Stromal cell of bone marrow (primary cell): ENCODE data around the gene TRRAP.
"Not testable (repeated sequence)": the region's sequence is repeated elsewhere in the genome, so short reads cannot be mapped to it uniquely, and the experiment has no call there.

Source experiments
- DNase-seq: peaks from one replicate; pipeline ENCODE4 v3.0.0-alpha.2; 2012; ENCODE audit warnings: low read depth

The TRRAP gene

GRCh38 chr7:99030457-99030856 lies 152.1 kb downstream of the TRRAP start:
- DNase-seq, result no peak

DNA sequence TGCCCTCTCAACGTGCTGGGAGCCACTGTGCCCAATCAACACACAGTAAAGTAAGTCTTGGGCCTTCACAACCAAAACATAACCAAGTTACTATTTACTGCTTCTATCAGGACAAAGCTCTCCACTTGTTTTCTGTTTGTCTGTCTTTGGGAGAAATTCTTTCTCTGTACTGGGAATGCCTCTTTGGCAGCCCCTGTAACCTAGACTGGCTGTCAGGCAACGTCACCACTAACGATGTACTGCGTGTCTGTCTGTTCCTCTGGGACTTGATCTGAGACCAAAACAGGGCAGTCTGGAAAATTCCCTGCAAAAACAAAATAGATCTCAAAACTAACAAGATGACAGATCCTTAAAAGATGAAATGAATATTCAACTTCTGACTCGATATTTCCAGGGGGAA lies 152.6 kb downstream of the TRRAP start:
- DNase-seq, result peak; percentile 70

- DNase-seq, result no peak
Observed at GRCh38 chr7:99031496-99031895, 153.2 kb downstream of the TRRAP start.

DNA sequence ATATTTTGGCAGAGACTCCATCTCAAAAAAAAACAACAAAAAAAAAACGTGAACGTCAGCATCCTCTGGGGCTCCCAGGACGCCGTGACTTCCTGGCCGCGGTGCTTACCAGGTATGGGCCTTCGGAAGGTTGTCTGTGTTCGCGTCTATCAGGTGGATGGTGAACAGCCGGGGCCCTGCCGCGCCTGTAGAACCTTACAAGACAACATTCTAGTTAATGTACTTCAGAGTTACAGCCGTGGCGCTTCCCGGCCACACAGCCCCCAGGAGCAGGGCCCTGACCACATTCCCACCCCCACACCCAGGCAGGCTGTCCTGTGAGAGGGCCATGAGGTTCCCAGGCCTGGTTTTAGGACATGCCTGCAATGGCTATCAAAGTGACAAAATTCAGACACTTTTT lies 154.6 kb downstream of the TRRAP start:
- DNase-seq, result no peak

DNA sequence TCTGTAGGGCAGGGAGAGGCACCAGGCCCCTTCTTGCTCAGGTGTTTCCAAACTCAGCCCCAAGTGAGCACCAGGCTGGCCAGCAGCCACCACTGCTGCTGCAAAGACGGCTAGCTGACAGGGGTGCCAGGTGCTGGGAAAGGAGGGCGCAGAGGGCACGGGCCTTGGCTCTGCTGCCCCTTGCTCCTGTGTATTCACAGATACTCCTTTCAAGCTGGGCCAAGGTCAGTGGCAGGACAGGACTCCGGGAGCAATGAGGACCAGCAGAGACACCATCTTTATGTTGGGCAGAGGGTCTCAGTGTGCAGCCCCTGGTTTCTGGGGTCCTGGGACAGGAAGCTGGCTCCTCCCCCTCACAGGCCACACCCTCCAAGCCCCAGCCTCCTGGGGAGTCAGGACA lies 155.4 kb downstream of the TRRAP start:
- no peak for DNase-seq

DNA sequence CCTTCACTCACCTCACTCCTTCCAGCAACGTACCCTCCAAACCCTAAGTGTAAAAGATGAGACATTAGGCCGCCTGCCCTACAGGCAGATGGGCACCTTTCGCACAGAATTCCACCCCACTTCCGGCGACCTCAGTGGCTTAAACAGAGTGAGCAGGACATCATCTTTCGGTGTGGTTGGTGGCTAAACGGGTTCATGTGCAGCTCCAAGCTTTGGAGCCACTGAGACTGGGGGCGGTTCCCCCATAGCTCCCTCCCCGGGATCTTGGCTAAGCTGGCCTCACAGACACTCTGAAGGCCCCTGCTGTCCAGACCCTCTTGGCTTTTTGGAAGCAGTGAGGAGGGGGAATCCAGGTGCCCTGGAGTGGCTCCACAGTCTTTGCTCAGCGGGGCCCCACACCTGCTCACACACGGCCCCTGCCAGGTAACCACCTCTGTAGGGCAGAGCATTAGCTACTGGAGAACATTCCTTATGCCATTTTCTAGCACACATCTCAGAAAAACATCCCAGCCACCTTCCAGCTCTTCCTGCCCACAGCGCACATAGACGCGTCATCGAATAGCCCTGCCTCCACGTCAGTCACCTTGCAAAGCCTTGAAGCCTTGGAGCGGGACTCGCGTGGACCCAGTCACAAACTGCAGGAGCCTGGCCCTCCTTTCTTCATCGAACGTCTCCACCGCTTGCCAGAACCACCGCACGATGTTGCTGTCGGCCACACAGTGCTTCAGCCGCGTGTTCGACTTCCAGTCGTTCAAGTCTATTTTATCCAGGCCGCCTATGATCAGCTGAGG lies 156.8 kb downstream of the TRRAP start:
- no peak for DNase-seq

GRCh38 chr7:99035723-99036545 lies 157.6 kb downstream of the TRRAP start:
- no peak for DNase-seq

DNA sequence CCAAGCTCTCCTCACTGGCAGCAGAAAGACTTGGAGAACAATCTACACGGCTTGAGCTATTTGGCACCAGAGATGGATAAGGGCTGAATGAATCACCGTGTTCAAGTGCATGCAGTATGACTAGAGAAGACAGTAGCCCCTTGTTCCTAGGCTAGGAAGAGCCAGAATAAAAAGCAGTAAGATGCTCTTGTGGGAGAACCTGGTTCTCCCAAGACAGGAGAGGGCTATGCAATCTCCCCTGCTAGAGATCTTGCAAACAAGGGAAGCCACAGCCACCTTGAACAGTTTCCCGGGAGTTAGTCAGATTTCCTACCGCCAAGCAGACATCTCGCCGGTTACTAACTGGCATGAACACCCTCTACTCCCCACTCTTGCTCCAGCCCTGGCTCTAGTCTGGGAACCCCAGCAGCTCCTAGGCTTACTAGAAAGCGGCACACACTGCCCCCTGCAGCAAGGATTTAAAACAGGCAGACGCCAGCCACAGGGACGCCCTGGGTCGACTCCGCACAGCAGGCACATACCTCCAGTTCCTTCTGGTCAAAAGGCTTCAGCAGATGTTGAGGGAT lies 158.3 kb downstream of the TRRAP start:
- DNase-seq, result peak; percentile 43

GRCh38 chr7:99037327-99037940 lies 159.1 kb downstream of the TRRAP start:
- DNase-seq, result no peak

DNA sequence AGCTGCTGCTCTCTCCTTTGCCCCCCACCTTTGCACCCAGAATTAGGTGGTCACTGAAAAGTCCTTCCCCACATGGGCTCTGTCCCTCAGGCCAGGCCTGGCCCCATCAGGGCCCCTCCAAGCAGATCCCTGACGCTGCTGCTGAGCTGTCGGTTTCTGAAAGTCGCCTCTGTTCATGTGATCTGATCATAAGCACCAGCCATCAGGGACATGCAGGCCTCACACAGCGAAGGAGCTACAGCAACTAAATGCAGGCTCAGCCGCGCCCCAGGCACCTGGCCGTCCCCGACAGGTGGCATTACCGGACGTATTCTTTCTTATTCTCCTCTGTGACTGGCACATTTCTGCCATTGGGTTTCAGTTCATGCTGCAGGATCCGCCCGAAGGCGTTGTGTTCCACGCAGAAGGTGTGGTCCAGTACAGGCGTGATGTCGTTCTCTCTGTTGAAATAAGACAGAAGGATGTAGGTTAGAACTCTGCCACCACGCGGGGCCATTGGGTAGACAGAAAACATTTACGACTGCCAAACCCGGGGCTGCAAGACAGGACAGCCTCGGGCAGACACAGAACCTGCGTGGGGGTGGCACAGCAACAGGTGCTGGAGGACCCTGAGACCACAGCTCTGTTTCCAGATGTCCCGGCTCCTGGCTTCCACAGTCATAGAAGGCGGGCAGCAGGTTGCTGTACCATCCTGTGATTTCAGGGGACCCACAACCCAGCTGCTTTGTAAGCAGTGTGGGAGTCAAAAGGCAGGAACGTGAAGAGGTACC lies 159.9 kb downstream of the TRRAP start:
- no peak for DNase-seq

DNA sequence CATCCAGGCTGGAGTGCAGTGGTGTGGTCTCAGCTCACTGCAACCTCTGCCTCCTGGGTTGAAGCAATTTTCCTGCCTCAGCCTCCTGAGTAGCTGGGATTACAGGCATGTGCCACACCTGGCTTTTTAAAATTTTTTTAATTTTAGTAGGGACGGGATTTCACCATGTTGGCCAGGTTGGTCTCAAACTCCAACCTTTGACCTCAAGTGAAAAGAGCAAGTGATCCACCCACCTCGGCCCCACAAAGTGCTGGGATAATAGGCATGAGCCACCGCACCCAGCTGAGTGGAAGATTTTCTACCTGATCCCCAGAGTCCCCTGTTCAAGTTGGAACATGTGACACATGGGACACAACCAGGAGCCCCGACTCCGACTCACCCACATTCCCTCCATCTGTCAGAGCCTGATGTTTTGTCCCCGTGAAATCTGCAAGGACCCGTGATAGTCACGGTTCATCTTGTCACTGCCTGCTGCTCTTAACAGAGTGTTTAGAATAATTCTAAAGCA lies 161.1 kb downstream of the TRRAP start:
- DNase-seq, result no peak

DNA sequence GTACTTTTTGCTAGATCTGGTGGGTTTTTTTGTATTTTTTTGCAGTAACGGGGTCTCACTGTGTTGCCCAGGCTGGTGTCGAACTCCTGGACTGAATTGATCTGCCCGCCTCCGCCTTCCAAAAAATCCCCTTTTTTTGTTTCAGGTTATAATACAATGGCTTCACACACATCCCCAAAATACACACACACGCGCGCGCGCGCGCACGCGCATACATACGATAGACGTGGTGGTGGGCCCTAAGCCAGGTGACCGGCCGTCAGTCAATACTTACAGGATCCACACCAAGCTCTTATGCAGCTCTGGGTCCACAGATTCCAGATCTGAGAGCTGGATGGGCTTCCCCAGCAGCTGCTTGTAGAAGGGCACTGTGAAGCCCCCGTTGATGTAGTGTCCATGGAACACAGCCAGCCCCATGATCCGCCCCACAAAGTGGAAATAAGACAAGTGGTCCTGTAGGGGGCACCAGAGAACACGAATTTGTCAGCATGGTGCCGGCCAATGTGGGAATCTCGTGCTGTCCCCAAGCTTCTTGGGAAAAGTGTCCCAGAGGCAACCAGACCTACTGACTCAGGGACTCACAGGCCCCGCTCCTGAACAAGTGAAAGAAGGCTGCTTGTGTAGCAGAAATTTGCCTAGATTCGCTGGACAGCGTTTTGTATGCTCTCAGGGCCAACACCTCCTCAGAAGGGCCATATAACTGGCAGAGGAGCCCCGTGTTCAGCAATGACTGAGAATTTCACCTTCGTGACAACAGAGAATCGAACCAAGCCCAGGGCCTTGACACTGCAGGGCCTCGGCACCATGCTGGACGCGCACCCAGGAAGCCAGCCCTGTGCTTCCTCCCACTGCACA lies 162.0 kb downstream of the TRRAP start:
- DNase-seq, result peak; percentile 77

- DNase-seq, result no peak
Observed at GRCh38 chr7:99041526-99041925, 163.2 kb downstream of the TRRAP start.

DNA sequence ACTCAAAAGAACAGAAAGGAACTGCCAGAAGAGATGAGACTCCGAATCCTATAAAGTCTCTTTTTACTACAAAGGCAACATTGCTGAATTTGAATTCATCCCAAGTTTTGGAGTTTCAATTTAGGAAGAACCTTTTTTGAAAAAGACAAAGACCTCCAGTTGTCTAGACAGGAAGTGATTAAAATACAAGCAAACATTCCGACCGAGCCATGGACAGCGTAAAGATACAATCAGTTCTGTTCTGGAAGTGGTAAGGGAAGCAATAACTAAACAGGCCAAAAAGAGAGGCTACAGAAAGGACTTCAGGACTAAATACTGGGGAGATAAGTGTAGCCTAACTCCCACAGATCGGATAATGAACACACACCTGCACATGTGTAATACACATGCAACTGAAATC lies 164.6 kb downstream of the TRRAP start:
- no peak for DNase-seq

GRCh38 chr7:99044858-99045257 lies 166.5 kb downstream of the TRRAP start:
- not testable (repeated sequence) for DNase-seq

GRCh38 chr7:99046262-99046661 lies 167.9 kb downstream of the TRRAP start:
- DNase-seq, result not testable (repeated sequence)

GRCh38 chr7:99046722-99047121 lies 168.4 kb downstream of the TRRAP start:
- DNase-seq, result no peak

DNA sequence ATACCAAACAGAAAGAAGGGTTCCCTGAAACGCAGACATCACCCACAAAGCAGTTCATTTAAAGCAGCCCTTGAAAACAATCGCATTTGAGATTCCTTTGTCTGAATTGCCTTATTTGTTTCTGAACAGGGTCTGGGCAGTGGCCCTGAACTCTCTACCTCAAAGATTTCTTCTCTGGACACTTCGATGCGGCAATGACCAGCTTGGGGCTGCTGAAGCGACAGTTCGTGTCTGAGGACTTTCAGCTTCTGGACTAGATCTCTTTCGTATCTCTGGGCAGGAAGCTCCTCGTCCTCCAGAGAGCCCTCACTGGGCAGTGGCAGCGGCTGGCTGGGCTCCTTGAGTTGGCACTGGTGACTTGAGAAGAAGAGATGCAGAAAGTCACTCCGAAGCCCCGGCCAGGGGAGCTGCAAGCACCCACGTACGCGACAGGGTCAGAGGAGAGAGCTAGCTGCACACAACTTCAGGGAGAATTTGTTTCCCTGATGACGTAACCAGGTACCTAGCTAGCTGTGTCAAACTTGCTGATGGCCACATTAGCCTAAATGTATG lies 169.3 kb downstream of the TRRAP start:
- no peak for DNase-seq

DNA sequence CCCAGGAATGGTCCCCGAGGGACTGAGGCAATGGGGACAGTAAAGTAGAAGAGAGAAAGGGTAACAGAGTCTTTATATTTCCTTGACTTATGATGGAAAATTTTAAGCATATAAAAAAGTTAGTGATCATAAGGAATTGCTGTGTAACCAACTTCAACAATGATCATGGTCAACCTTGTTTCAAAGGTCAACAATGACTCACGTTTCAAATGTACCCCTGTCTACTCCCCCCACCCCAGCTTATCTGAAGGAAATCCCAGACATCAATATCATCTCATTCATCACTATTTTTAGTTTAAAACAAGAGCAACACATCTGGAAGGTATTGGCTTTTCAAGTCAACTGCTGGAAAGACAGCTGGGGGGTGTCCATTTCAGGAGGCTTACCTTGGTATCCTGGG lies 172.6 kb downstream of the TRRAP start:
- DNase-seq, result no peak

DNA sequence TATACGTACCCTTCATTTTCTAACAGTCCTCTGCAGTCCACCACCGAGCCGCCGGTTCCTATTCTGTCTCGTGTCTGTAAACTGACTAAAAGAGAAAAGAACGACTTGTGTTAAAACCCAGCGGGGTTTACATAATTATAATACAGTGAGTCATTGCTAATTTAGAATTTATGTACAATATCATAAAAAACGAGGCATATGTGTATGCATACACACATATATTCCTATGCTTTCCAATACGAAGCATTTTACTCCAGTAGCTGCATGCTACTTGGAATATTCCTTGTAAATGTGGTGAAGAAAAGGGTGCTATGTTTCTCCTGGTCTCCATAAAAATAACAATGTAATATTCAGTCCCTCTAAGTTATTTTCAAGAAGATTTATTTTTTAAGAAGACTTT lies 176.4 kb downstream of the TRRAP start:
- DNase-seq, result no peak
